HG02870 (cell line): ENCODE results near the gene FAM114A2.
"Not testable (repeated sequence)": the region's sequence is repeated elsewhere in the genome, so short reads cannot be mapped to it uniquely, and the experiment has no call there.

ENCODE experiments used
- ATAC-seq: cut with Tn5 transposase; IDR thresholded peaks from one replicate; pipeline ENCODE4 v1.9.1; 2021; ENCODE audit warnings: mild to moderate bottlenecking, moderate library complexity; ENCODE audit not compliant: unreplicated experiment

FAM114A2 gene

DNA sequence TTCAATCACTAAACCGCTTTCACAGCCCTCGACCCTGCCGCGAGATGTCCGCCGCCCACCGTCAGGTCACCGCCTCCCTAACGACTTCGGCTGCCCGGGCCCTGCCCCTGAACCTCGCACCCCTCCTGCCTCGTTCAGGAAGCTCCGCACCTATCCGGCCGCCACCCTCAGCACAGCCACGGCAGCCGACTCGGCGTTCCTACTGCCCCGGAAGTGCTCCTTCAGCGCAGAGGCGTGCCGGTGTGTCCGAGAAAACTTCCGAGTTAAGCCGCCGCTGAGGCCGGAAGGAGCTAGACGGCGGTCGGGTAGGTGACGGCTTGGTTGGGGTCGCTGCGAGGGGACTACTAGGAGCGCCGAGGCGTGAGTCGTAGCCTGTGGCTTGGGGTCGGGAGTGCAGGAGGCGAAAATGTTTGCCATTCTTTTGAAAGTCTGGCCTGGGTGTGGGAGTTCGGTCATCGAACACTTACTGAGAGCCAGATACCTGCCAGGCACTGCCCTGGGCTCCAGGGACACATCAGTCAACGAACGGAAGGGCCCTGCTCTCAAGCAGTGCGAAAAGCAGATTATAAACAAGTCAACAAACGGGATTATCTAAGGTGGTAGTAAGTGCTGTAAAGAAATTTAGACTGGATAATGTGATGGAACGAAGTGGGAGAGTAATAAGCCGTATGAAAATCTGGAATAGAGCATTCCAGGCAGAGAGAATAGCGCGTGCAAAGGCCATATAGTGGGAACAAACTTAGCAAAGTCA is at the start of gene FAM114A2, which contains the start of gene MFAP3:
Gene FAM114A2 (minus strand): TSS at position 204 of the 751 bp plus-strand sequence. CDS start 3,957 bp downstream, outside the sequence.
Gene MFAP3 (plus strand): TSS at position 261 of the 751 bp plus-strand sequence. CDS start 10,756 bp downstream, outside the sequence.
- ATAC-seq, result peak; percentile 96

DNA sequence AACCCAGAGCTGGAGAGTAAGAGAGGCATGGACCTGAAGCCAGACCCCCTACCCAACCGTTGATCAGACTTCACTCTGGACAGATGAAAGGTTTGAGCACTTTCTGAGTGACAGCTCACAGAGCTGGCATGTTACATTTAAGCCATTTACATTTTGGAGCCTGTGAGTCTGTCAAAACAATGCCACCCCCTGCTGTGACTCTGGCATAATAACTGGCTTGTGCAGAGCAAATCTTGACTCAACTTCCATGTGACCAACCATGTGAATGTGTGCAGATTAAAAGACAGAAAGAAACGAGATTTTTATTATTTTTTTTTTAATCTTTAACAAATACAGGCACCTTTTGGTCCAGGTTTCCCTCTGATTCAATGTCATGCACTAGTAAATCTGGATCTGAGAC is 48.5 kb upstream of the FAM114A2 start:
- no peak for ATAC-seq

DNA sequence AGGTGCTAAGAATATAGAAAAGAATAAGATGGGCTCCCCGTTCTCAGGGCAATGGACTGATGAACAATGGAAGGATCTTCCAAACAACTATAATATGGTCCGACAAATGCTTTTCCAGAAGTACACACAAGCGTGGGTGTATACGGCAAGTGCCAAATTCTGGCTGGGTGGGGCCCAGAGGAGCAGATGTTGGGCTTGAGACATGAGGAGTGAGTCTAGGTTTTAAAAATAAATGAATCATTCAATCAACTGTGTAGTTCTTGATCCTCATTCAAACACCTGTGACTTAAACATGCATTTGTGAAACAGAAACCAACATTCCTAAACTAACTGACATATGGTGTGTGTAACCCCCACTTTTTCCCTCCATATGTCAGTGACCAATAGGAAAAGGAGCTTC is 47.9 kb upstream of the FAM114A2 start:
- no peak for ATAC-seq

DNA sequence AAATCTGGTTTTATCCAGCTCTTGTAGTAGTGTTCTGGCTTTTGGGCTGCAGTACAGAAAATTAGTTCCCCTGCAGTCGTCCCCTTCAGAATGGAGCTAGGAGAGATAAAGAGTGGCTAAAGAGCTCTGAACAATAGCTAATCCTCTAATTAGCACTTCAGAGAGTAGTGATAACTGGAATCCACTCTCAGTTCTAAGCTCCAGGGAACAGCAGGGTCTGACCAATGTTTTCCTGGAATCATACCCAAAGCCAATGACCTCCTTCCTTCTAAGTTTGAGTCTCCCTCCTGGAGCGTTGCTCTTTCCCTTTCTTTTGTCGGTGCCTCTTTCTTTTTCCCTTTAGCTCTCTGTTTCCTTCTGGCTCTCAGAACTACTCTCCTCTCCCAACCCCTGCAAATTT is 47.4 kb upstream of the FAM114A2 start:
- no peak for ATAC-seq

DNA sequence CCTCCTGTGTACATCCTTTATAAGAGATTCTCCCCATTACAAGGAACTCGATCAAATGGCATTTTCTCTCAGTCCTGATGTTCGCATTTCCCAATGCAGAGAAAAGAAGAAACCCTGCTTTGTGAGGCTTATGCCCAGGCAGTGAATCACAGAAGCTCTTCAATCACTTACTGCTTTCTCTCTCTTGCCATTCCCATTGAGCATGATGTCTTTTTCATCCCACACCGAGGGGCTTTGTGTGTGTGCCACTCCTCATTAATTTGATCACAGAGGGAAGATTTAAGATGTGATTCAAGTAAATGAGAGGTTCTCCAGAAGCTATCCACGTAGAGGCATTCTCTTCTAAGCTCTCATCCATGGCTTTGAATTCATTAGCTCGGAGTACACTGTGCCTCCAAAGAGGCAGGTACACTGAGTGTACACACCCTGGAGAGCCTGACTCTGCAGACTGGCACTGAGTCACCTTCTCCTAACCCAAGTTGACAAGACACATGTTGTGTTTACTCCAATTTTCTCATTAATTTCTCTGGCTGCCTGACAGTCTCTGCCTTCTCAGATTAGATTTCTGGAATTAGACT is 45.4 kb upstream of the FAM114A2 start:
- no peak for ATAC-seq

DNA sequence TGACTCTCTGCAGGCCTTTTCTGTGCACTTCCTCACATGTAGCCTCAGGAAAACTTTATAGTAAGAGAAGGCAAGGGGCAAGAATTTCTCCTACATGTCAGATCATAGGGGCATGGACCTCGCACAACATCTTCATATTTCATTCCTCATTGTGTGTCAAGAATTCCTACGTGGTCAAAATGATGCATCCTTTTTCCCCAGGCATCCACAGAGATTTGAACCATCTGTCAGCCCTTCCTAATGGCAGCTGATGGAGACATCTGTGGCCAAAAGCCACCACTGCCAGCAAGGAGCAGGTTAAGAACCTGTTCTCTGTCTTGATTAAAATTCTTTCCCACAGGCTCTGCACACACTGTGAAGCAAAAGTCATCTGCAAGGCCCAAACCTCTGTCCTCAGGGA is 42.5 kb upstream of the FAM114A2 start:
- no peak for ATAC-seq

DNA sequence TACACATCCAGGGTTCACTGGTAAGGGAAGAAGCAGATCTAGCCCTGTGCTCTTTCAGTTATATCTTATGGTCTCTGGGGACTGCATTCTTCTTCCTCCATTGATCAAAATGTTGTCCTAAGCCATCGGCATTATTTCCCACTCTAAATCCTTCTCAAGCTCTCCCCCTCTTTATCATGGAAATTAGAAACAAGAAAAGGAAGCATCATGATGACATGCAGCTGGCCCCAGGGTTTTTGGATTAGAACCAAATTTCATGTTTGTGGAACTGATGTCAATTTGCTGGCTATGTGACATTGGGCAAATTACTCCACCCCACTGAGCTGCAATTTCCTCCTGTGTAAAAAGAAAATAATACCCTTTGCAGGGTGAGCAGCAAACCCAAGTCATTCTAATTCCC is 39.6 kb upstream of the FAM114A2 start:
- ATAC-seq, result no peak

DNA sequence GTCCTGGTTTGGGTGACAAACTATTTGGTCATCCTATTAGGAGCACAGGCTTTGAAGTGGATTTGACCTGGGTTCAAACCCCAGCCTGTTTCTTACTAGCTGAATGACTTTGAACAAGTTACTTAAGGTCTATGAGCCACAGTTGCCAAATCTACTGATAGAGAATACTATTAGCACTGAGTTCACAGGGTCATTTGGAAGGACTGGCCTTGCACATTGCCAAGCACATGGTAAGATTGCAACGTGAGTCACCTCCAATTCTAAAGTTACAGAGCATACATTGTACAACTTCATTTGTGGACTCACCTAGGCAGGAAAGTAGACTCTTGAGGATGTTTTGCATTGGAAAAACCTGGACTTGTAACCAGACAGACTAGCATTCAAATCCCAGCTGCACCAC is 39.0 kb upstream of the FAM114A2 start:
- no peak for ATAC-seq

DNA sequence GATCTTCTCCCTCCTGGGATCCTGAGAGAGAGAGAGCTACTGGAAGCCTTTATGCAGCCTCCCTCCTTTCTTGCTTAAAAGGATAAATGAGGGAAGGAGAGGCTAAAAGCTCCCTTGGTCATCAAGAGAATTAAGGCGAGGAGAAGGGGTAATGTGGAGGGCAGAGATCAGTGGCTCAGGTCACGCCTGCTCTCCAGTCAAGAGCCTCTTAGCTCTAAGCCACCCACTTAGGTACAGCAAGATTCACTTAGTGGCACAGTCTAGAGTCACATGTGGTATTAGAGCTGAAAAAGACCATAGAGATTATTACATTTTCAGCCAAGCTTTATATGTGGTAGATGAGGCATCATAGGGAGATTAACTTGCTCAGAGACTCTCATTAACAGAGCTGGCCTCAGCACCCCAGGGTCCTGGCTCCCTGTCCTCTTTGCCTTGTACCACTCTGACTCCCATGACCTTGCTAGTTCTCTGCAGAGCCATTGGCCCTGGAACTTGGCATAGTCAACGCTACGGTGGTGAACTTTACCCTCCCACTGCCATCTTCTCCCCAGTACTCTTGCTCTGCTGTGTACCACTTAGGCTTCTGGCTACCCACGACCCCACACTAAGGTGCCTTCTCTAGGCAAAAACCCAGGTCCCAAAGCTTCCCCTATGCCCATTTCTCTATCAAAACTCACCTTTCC is 37.7 kb upstream of the FAM114A2 start:
- no peak for ATAC-seq

DNA sequence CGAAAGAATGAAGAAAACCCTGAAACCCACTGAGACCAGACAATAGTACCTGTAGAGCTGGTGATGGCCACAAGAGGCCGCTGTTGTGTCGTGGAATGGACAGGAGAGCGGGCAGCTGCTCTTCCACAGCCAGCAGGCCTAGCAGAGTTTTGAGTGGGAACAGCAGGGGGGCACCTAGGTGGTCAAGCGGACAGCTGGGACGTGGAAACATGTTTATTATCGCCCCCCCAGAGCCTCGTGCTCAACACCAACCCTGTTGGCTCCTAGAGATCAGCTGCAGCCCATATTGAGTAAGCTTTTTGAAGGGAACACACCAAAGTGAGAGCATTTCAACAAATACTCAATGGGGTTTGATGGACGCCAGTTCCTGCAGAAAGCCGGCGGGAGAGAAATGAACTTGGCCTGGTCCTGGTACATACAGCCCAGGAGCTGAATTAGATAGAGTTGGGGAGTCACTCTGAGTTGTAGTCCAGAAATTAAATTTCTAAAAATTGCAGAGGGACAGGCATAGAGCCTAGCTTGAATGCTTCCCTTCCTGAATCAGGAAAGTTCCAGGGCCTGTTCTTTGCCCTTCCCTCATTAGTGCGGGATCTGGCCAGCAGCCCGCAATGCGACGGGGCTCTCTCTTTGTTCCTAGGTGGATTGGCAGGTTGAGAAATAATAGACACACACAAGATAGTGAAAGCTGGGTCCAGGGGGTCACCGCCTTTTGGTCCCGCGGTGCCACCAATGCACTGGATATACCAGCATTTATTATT is 33.9 kb upstream of the FAM114A2 start:
- ATAC-seq, result peak; percentile 95

DNA sequence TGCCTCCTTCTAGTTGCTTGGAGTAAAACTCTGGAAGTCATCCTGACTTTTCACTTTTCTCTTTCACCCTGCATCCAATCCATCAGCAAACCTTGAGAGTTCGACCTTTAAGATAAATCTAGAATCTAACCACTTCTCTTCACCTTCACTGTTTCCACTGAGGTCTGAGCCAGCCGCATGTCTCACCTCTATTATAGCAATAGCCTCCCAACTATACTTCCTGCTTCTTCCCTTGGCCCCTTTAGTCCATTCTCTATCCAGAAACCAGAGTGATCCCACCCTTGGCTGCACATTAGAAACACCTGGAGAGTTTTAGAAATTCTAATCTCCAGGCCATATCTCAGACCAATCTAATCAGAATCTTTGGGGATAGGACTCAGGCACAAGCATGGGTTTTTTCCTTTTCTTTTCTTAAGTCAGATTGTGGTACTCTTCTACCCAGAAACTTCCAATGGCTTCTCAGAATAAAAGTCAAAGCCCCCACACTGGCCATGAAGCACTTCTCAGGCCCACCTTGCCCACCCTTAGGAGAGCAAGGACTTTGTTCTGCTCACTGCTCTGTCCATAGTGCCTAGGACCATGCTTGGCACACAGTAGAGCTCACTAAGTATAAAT is 33.2 kb upstream of the FAM114A2 start:
- peak; percentile 29 for ATAC-seq

DNA sequence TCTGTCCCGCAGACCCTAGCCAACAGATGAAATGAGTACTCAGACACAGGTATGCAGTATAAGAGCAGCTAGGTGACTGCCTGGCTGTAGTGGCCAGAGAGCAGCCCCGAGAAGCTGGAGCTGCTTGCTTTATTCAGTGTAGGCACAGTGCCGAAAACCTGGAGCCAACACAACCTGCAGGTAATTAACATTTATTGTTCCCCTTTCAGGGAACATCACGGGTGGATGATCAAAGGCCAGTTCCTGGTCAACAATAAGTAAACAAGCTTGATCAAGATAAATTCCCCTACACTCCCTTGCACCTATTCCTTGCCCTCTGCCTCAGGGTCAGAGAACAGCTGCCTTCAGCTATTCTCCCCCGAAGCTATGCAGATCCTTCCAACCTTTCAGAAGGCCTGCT is 31.1 kb upstream of the FAM114A2 start:
- ATAC-seq, result not testable (repeated sequence)

DNA sequence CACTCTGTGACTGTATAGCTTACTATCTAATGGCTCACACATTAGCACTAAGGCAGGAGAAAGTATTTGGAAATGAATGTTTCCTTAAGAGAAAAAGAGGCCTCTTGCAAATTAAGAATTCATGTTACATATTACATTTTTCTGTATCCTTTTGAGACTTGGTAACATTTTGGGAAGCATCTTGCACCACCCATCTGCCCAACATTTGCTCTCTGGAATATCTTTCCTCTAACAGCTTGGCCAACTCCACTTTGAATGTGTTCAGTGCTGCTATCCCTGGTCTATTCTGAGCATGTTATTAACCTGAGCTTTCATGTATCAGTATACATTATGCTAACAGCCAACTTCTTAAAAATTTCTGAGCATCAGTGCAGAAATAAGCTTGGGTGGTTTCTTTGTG is 27.3 kb upstream of the FAM114A2 start:
- no peak for ATAC-seq

DNA sequence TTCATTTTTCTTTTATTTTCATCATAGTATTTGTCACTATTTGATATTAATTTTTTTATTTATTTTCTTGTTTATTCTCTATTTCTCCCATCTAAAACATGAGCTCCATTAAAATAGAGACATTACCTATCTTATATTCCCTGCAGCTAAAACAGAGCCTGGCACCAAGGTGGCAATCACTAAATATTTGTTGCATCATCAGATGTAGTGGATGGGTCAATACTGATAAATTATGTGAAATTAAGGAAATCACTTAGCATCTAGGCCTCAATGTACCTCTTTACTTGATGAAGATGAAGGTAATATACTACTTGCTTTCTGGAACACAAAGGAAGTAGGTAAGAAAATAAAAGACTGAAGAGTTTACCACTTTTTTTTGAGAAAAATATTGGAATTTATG is 24.7 kb upstream of the FAM114A2 start:
- no peak for ATAC-seq

DNA sequence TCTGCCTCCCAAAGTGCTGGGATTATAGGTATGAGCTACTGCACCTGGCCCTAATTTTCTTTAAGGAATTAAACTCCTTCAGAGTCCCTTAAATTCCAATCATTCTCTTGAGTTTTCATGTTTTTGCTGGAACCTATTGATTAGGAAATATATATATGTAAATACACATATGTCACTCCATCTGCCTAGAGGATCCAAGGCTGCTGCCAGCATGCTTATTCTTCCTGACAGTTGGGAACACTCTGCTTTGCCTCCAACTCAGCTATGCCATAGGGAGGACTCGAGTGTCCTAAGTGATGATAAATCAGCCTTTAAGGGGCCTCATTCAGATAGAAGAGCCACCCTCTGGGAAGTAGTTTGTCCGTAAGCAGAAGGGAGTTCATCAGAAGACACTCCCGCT is 21.9 kb upstream of the FAM114A2 start:
- ATAC-seq, result no peak

DNA sequence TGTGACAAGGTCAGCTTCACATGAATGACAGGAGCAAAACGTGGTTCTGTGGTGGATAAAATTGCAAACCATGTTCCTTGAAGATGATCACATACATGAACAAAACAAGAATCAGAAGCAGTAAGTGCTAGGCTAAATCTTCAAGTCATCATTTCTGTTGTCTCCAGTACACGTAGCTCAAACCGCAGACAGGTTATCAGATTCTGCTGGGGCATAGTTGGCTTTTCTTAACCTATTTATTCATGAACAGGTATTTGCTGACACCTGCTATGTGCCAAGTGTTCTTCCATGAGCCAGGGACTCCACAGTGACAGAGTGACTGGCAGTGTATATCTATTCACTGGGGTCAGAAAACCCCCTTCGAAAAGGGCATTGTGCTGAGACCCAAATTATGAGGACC is 20.9 kb upstream of the FAM114A2 start:
- no peak for ATAC-seq

DNA sequence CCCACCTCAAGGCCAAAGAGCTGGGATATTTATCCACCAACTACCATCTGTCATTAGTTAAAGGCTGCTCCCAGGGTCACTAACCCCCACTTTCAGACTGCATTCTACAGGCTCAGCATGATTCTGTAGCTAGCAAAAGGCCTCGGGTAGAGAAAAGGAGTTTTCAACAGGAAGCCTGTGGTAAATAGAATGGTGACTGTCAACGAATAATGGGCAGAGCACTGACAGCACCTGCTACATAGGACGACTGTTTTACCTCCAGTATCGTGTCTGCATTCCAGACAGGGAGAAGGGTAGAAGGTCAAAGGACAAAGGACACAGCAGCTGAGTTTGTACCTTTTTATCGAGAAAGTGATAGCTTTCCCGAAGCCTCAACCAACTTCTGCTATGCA is 20.3 kb upstream of the FAM114A2 start:
- ATAC-seq, result peak; percentile 71

DNA sequence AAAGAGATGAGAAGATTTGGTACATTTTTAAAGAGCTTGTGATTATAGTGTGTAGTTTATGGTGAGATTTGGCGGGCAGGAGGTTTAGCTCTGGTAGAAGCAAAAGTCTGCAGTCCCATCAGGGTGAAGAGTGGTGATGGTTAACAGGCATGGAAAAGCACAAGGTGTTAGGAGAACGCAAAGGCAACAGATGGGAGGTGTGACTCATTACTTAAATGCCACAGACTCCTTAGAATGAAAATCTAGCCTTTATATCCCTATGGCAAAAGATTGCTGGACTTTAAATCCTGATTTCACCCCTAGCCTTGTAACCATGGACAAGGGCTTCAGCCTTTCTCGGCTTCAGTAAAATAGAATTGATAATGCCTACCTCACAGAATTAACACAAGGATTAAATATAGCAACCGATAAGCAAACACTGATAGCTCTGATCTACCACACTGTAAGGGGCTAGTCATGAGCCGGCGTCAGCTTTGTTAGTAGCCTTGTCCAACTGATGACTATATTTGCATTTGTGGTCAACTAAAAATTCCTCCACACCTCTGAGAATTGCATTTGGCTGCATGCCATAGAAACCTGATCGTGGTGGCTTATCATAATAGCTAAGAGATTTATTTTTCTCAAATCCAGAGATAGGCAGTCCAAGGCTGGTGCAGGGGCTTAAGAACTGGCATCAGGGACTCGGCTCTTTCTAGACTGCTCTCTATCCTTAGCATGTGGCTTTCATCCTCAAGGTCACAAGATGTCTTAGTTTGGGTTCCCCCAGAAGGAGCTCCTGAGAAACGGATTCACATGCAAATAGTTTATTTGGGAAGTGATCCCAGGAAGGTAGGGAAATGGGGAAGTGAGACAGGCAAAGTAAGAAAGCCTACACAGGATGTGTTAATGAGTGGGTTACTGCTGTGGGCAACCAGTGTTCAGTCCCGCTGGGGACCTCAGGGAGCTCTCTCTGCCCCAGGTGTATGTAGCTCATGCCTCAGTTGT is 19.6 kb upstream of the FAM114A2 start:
- ATAC-seq, result peak; percentile 57

DNA sequence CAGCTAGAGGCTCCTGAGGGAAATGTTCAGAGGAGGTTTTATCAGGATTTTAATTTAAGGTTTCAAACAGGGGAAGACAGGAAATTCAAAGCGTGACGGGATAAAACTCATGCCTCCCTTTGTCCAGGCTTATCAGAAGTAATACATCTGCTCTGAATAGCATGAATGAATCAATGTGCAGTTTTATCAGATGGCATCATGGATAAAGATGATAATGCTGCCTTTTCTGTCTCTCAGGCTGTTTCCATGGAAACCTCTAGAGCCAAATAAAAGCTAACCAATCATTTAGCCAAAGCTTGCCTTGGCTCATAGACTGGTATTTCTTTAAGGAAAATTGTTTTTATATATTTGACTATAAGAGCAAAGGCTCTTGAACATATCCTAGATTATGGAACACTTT is 16.5 kb upstream of the FAM114A2 start:
- ATAC-seq, result no peak

DNA sequence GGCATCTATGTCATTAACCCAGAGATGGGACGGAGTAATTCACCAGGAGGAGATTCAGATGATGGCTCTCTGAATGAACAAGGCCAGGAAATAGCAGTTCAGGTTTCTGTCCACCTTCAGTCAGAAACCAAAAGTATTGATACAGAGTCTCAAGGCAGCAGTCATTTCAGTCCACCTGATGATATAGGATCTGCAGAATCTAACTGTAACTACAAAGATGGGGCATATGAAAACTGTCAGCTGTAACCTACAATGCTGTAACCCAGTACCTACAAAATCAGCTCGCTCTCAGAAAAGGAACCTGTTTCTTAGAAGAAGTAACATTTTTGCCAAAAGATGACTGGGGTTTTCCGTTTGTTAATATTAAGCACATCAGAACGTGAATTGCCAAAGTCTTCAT is 14.8 kb upstream of the FAM114A2 start:
- peak; percentile 43 for ATAC-seq
